Glutamatergic neuron (in vitro differentiated cells): ENCODE measurements around the gene CCP110. TPM values are rescaled to one million over a fixed set of nuclear protein-coding genes. Genes with fewer than 3 reads are reported as not detected.

Experiments
- DNase-seq: peaks from one replicate; pipeline ENCODE4 v3.0.0; 2022
- H3K27ac Mint-ChIP-seq: one replicate; pipeline ENCODE4 v1.8.0; 2020; ENCODE audit warnings: mild to moderate bottlenecking, mixed read lengths, inconsistent platforms; ENCODE audit not compliant: unreplicated experiment
- H3K27me3 Mint-ChIP-seq: one replicate; pipeline ENCODE4 v1.8.0; 2020; ENCODE audit warnings: mild to moderate bottlenecking, moderate library complexity, mixed read lengths, inconsistent platforms; ENCODE audit not compliant: unreplicated experiment
- H3K36me3 Mint-ChIP-seq: one replicate; pipeline ENCODE4 v1.8.0; 2020; ENCODE audit warnings: mild to moderate bottlenecking, mixed read lengths, inconsistent platforms; ENCODE audit not compliant: unreplicated experiment
- H3K4me1 Mint-ChIP-seq: one replicate; pipeline ENCODE4 v1.8.0; 2020; ENCODE audit warnings: mild to moderate bottlenecking, low read depth, mixed read lengths, inconsistent platforms; ENCODE audit not compliant: unreplicated experiment
- H3K4me3 Mint-ChIP-seq: one replicate; pipeline ENCODE4 v1.8.0; 2020; ENCODE audit warnings: mild to moderate bottlenecking, mixed read lengths, inconsistent platforms; ENCODE audit not compliant: unreplicated experiment
- H3K9me3 Mint-ChIP-seq: one replicate; pipeline ENCODE4 v1.8.0; 2020; ENCODE audit warnings: mild to moderate bottlenecking, moderate library complexity, mixed read lengths, inconsistent platforms; ENCODE audit not compliant: unreplicated experiment
- total RNA-seq: library from RNA; stranded (reverse); fragmentation: NEBNext Ultra II Directional; extraction: Animal tissue kit (Norgen Biotek cat#: 25700); gene quantifications from one replicate; pipeline ENCODE4 v1.2.1, GENCODE V29; 2021; ENCODE audit not compliant: unreplicated experiment
- TF ChIP-seq, protein P1 (sequence below): fragments of 200-600 bp; sonication (generic); IDR thresholded peaks from one replicate; pipeline ENCODE4 v1.5.0; 2021; ENCODE audit not compliant: partially characterized antibody, unreplicated experiment

CCP110 gene
- total RNA-seq, 1 donor from 2014 or later: 19.7 TPM

DNA sequence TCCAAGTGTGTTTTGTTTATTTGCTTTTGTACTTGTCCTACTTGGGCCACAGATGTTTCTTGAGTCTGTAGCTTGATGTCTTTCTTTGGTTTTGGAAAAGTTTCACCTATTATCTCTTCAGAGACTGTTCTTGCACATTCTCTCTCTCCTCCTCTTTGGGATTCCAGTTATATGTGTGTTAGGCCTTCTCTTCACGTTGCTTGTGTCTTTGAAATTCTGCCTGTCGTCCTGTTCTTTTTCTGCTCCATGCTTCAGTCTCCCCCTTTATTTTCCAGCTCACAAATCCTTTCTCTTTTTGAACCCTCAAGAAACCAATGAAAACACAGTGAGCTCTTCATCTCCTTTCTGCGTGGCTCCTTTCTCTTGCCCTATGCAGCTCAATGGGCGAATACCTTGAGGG is 39.6 kb downstream of the CCP110 start:
- H3K4me1 Mint-ChIP-seq: no peaks in the 10 kb centered on the region
- no peaks in the 10 kb centered on the region for H3K27me3 Mint-ChIP-seq
- TF ChIP-seq, protein P1, sequence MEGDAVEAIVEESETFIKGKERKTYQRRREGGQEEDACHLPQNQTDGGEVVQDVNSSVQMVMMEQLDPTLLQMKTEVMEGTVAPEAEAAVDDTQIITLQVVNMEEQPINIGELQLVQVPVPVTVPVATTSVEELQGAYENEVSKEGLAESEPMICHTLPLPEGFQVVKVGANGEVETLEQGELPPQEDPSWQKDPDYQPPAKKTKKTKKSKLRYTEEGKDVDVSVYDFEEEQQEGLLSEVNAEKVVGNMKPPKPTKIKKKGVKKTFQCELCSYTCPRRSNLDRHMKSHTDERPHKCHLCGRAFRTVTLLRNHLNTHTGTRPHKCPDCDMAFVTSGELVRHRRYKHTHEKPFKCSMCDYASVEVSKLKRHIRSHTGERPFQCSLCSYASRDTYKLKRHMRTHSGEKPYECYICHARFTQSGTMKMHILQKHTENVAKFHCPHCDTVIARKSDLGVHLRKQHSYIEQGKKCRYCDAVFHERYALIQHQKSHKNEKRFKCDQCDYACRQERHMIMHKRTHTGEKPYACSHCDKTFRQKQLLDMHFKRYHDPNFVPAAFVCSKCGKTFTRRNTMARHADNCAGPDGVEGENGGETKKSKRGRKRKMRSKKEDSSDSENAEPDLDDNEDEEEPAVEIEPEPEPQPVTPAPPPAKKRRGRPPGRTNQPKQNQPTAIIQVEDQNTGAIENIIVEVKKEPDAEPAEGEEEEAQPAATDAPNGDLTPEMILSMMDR: no peak
- H3K27ac Mint-ChIP-seq: no peak overlapping the region
- H3K9me3 Mint-ChIP-seq: no peaks in the 10 kb centered on the region
- no peak for DNase-seq
- peaks cover 6% of the 10 kb centered on the region for H3K36me3 Mint-ChIP-seq
- no peak overlapping the region for H3K4me3 Mint-ChIP-seq

DNA sequence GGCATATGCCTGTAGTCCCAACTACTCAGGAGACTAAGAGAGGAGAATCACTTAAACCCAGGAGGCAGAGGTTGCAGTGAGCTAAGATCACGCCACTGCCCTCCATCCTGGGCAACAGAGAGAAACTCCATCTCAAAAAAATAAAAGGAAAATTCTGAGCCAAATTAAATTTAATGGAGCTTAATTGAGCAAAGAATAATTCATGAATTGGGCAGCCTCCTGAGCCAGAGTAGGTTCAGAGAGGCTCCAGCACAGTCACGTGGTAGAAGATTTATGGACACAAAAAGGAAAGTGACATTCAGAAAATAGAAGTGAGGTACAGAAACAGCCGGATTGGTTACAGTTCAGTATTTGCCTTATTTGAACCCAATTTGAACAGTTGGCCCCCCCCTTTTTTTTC is 42.6 kb downstream of the CCP110 start:
- Mint-ChIP-seq H3K36me3 (peaks cover 6% of the 10 kb centered on the region), H3K27ac (no peak overlapping the region), H3K4me1 (no peaks in the 10 kb centered on the region), H3K9me3 (no peaks in the 10 kb centered on the region), H3K27me3 (no peaks in the 10 kb centered on the region), H3K4me3 (no peak overlapping the region)
- TF ChIP-seq, protein P1: no peak
- DNase-seq: no peak

DNA sequence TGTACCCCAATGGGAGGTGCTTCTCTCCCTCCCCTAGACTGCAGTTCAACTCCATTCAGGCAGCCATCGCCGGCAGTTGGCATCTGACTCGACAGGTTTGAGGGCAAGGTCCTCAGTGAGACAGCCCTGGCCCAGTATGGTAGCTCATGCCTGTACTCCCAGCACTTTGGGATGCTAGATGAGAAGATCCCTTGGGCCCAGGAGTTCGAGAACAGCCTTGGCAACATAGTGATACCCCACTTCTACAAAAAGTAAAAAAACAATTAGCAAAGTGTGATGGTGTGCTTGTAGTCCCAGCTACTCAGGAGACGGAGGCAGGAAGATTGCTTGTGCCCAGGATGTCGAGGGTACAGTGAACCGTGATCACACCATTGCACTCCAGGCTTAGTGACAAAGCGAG is 43.8 kb downstream of the CCP110 start:
- Mint-ChIP-seq H3K27ac (no peak overlapping the region), H3K36me3 (peaks cover 6% of the 10 kb centered on the region), H3K4me1 (no peaks in the 10 kb centered on the region), H3K4me3 (no peak overlapping the region), H3K27me3 (no peaks in the 10 kb centered on the region), H3K9me3 (no peaks in the 10 kb centered on the region)
- TF ChIP-seq, protein P1: no peak
- no peak for DNase-seq

DNA sequence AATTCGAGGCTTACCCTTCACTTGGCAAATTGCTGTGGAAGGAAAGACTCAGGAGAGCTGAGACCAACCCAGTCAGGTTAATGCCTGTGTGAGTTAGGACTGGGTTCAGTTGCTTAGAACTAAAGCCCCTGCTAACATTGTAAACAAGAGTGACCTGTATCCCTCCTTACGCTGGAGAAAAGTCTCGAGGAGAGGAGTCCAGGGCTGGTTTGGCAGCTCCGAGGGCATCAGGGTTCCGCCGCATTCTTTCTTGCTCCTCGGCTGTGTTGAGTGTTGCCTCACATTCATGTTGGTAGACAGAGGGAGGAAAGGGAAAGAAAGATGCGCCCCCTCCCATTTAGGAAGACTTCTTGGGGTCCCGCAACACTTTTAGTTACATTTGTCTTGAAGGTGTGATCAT is 50.3 kb downstream of the CCP110 start:
- Mint-ChIP-seq H3K4me1 (no peaks in the 10 kb centered on the region), H3K27ac (no peak overlapping the region), H3K9me3 (no peaks in the 10 kb centered on the region), H3K27me3 (no peaks in the 10 kb centered on the region), H3K36me3 (peaks cover 6% of the 10 kb centered on the region), H3K4me3 (no peak overlapping the region)
- TF ChIP-seq, protein P1: no peak
- DNase-seq: no peak

DNA sequence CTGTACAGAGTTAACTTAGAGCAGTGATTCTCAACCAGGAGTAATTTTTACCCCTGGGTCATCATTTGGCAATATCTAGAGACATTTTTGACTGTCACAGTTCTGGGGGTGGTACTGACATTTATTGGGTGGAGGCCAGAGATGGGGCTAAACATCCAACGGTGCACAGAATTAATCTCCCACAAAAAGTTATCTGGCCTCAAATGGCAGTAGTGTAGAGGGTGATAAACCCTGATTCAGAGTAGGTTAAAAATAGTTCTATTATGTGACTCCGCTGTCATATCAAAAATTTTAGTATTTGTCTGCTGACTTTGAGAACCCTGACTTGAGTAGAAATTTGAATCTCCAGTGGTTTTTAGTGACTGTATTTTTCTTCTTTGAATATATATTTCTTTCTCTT is 50.9 kb downstream of the CCP110 start:
- Mint-ChIP-seq H3K4me3 (no peak overlapping the region), H3K27ac (no peak overlapping the region), H3K4me1 (no peaks in the 10 kb centered on the region), H3K27me3 (no peaks in the 10 kb centered on the region), H3K9me3 (no peaks in the 10 kb centered on the region), H3K36me3 (peaks cover 6% of the 10 kb centered on the region)
- DNase-seq: no peak
- TF ChIP-seq, protein P1: no peak
